Measurements from ENCODE around the gene TGFBR2.

TGFBR2 gene

GRCh38 chr3:30737743-30738499, 131.5 kb downstream of the TGFBR2 start:
- Mint-ChIP-seq H3K27ac (no peak overlapping the region), H3K4me1 (peaks cover 38% of the 10 kb centered on the region), H3K36me3 (ENCODE audit: low read depth) (no peaks in the 10 kb centered on the region), H3K27me3 (ENCODE audit: low read depth) (no peaks in the 10 kb centered on the region), H3K9me3 (no peaks in the 10 kb centered on the region), H3K4me3 (no peak overlapping the region)
- TF ChIP-seq CTCF (IDR thresholded peaks at IDR 0.05; ENCODE audit: unreplicated experiment in 3 of 3), result no peak

DNA sequence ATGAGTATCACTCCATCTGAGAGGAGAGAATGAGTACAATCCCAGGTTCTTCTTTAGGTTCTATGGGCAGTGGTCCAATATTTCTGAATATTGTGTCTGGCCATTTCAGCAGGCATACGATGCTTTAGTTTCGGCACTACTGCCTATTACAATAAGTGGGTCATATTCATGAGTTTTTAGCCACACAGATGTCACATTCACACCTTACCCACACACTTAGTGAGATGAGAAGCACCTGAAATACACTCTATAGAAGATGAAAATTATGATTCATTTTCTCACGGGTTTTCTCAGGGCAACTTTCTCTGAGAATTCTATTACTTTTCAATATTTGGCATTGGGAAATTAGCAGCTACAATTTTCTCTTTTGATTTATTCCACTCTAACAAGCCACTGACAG, 132.2 kb downstream of the TGFBR2 start:
- Mint-ChIP-seq H3K27ac (no peak overlapping the region), H3K9me3 (no peaks in the 10 kb centered on the region), H3K36me3 (ENCODE audit: low read depth) (no peaks in the 10 kb centered on the region), H3K4me3 (no peak overlapping the region), H3K27me3 (ENCODE audit: low read depth) (no peaks in the 10 kb centered on the region), H3K4me1 (peaks cover 38% of the 10 kb centered on the region)
- no peak for TF ChIP-seq CTCF (IDR thresholded peaks at IDR 0.05; ENCODE audit: unreplicated experiment in 3 of 3)

DNA sequence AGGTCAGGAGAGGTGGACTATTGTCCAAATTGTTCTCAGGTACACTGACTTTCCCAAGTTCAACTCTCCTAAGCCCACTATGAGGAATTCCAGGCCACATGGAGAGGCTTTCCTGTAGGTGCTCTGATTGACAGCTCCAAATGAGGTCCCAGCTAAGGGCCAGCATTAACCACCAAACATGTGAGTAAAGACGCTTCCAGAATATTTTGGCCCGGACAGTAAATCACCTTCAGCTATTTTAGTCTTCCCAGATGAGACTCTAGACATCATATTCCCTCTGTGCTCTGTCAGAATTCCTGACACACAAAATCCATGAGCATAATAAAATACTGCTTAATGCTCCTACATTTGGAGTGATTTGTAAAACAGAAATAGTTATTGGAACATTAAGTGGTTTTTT, 135.5 kb downstream of the TGFBR2 start:
- H3K9me3 Mint-ChIP-seq, result no peaks in the 10 kb centered on the region
- no peak overlapping the region for H3K27ac Mint-ChIP-seq
- no peaks in the 10 kb centered on the region for H3K36me3 Mint-ChIP-seq (ENCODE audit: low read depth)
- no peaks in the 10 kb centered on the region for H3K27me3 Mint-ChIP-seq (ENCODE audit: low read depth)
- peaks cover 12% of the 10 kb centered on the region for H3K4me1 Mint-ChIP-seq
- H3K4me3 Mint-ChIP-seq, result no peak overlapping the region
- no peak for TF ChIP-seq CTCF (IDR thresholded peaks at IDR 0.05; ENCODE audit: unreplicated experiment in 3 of 3)

GRCh38 chr3:30742796-30743619, 136.6 kb downstream of the TGFBR2 start:
- TF ChIP-seq CTCF (IDR thresholded peaks at IDR 0.05; ENCODE audit: unreplicated experiment in 3 of 3), result no peak
- H3K9me3 Mint-ChIP-seq, result no peaks in the 10 kb centered on the region
- H3K4me1 Mint-ChIP-seq, result peaks cover 15% of the 10 kb centered on the region
- peak overlapping the region; percentile 20 to 45 (median 36) for H3K27ac Mint-ChIP-seq
- H3K36me3 Mint-ChIP-seq (ENCODE audit: low read depth), result no peaks in the 10 kb centered on the region
- no peaks in the 10 kb centered on the region for H3K27me3 Mint-ChIP-seq (ENCODE audit: low read depth)
- H3K4me3 Mint-ChIP-seq, result no peak overlapping the region

Measured in nephron (organoid).